NCI-H460 (cell line): ENCODE measurements around the gene GLIS1. TPM values are rescaled to one million over a fixed set of nuclear protein-coding genes. Genes with fewer than 3 reads are reported as not detected.

Source experiments
- DNase-seq: peaks from one replicate; pipeline ENCODE4 v3.0.0-alpha.2; 2016; ENCODE audit warnings: low read depth; ENCODE audit errors: extremely low read depth
- total RNA-seq: library from RNA; depleted of rRNA; stranded (reverse); fragments of >200 nt; shearing (Covaris generic); gene quantifications from 2 replicates; pipeline ENCODE4 v1.2.3, GENCODE V29; 2014

The GLIS1 gene
- total RNA-seq, 1 experiment from 2014 or later = 0.05 TPM

GRCh38 chr1:53502641-53503432, 236.1 kb downstream of the GLIS1 start:
- no peak for DNase-seq

DNA sequence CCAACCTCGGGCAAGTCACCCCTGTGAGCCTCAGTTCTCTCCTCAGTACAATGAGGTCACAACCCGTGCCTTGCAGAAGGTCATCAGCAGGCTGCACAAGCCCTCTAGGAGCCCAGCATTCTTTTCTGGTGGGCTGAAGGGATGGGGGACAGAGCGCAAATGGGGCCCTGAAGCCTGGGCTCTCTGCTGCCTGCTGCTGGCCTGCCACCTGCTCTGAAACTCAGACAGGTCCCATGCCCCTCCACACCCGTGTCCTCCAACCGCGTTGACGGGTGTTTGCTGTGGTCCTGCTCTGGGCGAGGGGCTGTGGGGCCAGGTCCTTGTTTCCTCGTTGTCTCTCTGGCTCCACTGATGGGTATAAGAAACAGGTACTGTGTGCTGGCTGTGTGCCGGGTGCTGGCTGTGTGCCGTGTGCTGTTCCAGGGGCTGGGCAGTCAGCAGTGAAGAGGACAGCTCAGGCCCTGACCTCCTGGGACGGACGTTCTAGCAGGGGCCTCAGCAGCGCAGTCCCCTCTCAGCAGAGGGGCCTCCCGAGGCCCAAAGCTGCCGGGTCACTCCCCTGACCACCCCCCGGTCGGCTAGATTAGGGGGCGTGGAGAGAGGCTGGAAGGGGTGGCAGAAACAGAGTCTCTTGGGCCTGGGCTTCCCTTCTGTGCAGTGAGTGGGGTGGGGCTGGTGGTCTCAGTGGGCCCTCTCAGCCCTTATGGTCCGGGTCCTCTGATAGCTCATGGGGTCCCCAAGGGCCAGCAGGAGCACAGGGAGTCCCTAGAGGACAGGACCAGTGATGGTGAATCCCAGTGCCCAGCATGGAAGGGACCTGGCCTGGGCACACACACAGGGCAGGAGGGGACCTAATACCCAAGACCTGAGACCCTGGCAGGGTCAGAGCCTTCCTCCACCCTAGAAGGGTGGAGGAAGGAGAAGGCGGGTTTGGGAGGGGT, 237.6 kb downstream of the GLIS1 start:
- no peak for DNase-seq

DNA sequence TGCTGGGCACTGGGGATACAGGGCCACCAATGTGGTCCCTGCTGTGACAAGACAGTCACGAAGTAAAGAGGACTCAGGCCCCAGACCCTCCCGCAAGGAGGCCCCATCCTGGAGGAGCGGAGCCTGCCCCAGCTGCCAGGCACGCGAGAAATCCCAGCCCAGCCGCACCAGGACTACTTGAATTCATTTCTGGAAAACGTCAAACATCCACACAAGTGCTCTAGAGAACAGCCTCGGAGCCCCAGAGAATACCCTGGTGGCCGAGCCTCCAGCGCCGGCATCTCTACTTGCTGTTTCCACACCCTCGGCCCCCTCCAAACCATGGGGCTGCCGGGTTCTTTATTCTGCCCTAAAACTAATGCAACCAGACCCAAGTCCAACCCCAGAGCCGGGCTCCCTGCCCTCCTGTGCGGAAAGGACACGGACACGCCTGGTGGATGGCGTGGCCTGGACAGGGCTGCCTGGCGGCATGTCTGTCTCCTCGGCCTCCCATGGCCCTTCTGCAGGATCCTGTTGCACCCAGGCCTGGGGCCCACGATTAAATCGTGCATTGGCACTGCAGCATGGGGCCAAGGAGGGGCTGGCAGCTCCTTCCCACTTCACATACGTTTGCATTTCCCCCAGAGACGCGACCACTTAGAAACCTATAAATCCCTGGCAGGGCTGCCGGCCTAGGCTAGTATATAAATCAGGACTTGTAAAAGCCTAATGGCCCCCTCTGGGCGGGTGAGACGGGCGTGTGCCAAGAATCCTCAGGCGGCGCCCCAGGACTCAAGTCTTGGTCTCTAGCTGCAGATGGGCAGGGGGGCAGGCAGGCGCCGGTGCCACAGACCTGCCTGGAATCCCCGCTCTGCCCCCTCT, 238.5 kb downstream of the GLIS1 start:
- DNase-seq = no peak

GRCh38 chr1:53499257-53500203, 239.4 kb downstream of the GLIS1 start:
- no peak for DNase-seq

DNA sequence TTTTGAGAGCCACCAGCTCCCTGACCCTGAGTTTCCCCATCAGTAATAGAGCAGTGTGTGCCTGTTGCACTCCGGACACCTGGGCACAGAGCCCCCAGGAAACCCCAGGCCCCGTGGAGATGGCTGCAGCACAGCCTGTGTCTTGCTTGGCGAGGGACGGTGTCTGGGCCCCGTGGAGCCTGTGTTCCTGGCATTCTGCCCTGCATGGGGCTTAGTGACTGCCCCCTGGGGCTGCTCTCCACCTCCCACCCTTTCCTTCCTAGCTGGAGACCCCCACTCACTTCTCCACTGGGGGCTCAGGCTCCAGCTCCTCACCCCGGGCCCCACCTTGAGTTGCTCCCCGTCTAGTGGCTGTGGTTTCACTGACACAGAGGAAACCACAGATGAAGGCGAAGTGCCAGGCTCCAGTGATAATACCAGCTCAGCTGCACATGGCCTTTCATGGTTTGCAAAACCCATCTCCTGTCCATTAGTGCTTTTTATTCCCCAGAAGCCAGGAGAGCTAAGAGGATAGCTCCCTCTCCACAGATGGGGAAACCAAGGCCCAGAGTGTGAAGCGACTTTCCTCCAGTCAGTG, 240.3 kb downstream of the GLIS1 start:
- DNase-seq = no peak

DNA sequence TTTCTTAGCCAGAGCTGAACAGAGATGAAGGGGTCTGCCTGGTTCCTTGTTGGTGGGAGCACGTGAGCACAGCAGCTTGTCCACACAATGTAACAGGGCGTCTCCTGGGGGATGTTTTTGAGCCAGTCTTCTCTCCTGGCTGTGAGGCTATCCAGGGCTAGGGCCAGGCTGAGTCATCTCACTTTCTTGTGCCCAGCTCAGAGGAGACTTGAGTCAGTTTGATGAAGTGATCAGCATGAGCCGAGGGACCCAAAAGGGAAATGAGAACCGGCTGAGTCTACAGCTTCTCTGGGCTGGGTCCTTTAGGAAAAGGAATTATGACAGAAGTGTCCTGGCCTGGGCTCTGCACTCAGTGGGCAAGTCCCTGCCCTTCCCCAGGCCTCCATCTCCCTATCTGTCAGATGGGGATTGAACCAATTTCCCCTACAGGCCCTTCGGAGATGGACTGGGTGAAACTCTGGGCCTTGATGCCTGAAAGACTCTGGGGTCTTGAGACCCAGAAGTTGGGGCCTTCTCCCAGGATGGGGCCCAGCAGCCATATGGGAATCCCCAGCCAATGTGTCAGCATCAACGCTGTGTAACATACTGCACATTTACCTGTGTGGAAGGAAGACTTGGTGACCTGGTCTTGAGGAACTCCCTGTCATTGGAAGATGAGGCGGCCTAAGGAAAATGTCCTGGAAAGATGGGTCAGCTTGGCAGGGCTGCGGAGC, 243.2 kb downstream of the GLIS1 start:
- DNase-seq = no peak

DNA sequence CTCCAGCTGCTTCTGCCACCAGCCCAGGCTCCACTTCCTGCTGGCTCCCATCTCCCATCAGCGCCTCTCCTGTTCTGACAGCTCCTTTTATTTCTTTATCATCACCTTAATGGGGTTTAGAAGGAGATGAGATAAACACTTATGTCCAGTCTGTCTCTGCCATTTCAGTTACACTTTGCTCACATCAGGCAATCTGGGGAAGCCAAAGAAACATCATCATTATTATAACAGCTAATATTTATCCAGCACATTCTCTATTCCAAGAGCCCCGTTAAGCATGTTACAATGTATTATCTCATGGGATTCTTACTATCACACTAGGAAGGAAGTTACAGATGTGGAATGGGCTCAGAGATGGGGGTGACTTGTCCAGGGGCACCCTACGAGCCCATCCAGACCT, 248.6 kb downstream of the GLIS1 start:
- DNase-seq = no peak

DNA sequence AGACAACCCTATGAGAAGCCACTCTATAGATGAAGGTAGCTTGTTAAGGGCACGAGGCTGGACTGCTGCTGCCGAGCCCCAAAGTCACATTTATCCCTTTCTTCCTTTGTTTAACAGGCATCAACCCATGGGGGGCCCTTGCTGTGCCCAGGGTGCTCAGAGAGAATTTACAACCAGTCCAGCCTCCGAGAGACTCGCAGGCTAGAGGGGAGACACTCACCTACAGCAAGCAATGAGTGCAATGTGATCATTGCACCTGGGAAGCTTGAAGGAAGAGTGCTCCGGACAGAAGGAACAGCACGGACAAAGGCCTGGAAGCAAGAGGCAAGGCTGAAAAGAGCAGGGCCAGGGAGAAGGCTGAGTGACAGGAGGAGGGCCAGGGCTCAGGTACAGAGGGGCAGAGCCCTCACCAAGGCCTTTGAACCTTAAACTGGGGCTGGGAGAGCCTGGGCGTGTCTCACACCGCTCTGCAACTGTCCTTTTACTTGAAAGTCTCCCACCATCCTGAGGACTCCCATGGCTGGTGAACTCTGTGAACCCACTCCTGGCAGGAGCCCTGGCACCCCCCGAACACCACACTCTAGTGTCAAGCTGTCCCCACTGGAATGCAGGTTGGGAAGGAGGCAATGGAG, 252.5 kb downstream of the GLIS1 start:
- DNase-seq = no peak

- DNase-seq = peak; percentile 51
These were observed 253.2 kb downstream of the GLIS1 start for GRCh38 chr1:53485478-53486394.

- no peak for DNase-seq
These were observed 254.1 kb downstream of the GLIS1 start for GRCh38 chr1:53484705-53485477.

- no peak for DNase-seq
These were observed 255.3 kb downstream of the GLIS1 start for GRCh38 chr1:53483656-53484055.

- no peak for DNase-seq
These were observed 255.8 kb downstream of the GLIS1 start for GRCh38 chr1:53483170-53483569.

DNA sequence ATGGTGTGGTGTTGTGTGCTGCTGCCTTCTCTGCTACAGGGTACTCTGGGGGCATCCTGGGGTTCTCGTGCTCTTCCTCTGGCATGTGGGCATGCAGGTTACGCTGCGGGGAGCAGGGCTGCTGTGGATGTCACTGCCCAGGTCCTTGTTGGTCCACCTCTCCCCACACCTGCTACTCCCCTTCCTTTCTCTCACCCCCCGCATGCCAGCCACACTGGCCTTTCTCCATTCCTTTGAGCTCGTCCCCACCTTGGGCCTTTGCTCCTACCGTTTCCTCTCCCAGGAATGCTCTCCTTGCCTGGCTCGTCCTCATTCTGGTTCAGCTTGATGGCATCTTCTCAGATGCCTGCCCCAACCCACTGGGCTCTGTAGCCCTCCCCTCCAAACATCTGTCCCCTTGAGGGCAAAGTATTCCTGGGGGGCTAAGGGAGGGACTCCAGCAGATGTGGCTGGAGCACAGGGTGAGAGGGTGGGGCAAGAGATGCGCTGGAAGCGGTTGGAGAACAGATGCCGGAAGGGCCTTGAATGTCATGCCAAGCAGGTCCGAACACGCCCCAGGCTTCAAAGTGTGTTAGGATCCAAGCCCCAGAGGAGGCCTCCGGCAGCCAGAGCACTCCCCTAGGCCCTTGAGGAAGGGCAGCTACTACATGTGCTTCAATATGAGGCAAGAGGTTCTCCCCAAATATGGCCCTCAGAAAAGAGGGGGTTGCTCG, 256.4 kb downstream of the GLIS1 start:
- no peak for DNase-seq

DNA sequence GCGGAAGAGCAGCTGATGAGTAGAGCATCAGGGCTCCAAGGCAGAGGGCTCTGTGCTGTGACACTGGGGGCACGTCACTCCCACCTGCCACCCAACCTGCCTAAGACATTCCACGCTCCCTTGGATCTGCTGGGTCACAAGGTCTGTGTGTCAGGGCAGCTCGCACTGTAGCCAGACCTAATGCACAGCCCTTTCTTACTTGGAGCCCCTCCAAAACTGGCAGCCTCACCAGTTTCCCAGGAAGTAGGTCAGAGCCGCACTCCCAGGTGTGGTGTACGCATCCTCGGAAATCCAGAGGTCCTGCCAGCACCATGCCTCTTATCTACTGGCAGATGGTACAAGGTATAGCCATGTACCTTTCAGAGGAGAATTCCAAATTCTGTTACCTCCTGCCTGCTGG, 257.5 kb downstream of the GLIS1 start:
- DNase-seq = no peak

DNA sequence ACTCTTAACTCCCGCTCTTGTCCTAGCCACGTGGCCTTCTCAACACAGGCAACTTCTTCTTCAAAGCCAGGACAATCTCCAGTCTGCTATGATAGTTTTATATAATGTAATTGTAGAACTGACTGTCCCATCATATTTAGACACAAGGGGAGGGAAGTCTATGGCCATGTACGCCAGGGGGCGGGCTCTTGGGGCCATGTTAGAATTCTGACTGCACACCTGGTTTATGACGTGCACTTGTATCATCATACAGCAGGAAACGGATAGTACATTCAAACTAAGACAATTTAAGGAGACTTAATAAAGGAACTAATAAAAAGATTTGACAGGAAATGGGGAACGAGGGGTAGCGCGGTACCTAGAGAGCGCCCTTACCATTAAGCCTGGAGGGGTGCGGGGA, 258.3 kb downstream of the GLIS1 start:
- DNase-seq = no peak

- no peak for DNase-seq
These were observed 260.5 kb downstream of the GLIS1 start for GRCh38 chr1:53478502-53478818.
